HG02642 (cell line): ENCODE measurements around the gene SPTBN4.
"Not testable (repeated sequence)": the region's sequence is repeated elsewhere in the genome, so short reads cannot be mapped to it uniquely, and the experiment has no call there.

Experiments
- ATAC-seq: cut with Tn5 transposase; IDR thresholded peaks from one replicate; pipeline ENCODE4 v1.9.1; 2021; ENCODE audit warnings: mild to moderate bottlenecking; ENCODE audit not compliant: unreplicated experiment, poor library complexity

The SPTBN4 gene

GRCh38 chr19:40611900-40612698 is 145.3 kb downstream of the SPTBN4 start:
- ATAC-seq, result no peak

- no peak for ATAC-seq
Observed at GRCh38 chr19:40612831-40613689, 146.3 kb downstream of the SPTBN4 start.

GRCh38 chr19:40613690-40614621 is 147.2 kb downstream of the SPTBN4 start:
- peak; percentile 53 for ATAC-seq

- no peak for ATAC-seq
Observed at GRCh38 chr19:40614622-40615411, 148.0 kb downstream of the SPTBN4 start.

GRCh38 chr19:40616178-40616577 is 149.4 kb downstream of the SPTBN4 start:
- no peak for ATAC-seq

- ATAC-seq, result no peak
Observed at GRCh38 chr19:40616941-40617340, 150.1 kb downstream of the SPTBN4 start.

- ATAC-seq, result no peak
Observed at GRCh38 chr19:40617961-40618360, 151.2 kb downstream of the SPTBN4 start.

- no peak for ATAC-seq
Observed at GRCh38 chr19:40619333-40620160, 152.7 kb downstream of the SPTBN4 start.

GRCh38 chr19:40620161-40620485 is 153.3 kb downstream of the SPTBN4 start:
- ATAC-seq, result no peak

GRCh38 chr19:40621283-40621682 is 154.5 kb downstream of the SPTBN4 start:
- no peak for ATAC-seq

GRCh38 chr19:40621966-40622772 is 155.4 kb downstream of the SPTBN4 start:
- no peak for ATAC-seq

GRCh38 chr19:40622773-40623075 is 155.9 kb downstream of the SPTBN4 start:
- no peak for ATAC-seq

GRCh38 chr19:40623403-40624251 is 156.8 kb downstream of the SPTBN4 start:
- ATAC-seq, result no peak

GRCh38 chr19:40624369-40625153 is 157.8 kb downstream of the SPTBN4 start:
- not testable (repeated sequence) for ATAC-seq

- ATAC-seq, result no peak
Observed at GRCh38 chr19:40625406-40626120, 158.8 kb downstream of the SPTBN4 start.
